Keratinocyte (primary cell): Measurements from ENCODE around the gene NPDC1. TPM values are rescaled to one million over a fixed set of nuclear protein-coding genes. Genes with fewer than 3 reads are reported as not detected.

Experiments used
- DNase-seq: peaks from one replicate; pipeline ENCODE4 v3.0.0-alpha.2; 2011; ENCODE audit warnings: low read depth, missing footprints, low spot score
- FAIRE-seq: peaks from 2 replicates; lab custom pipeline; 2011; peaks lifted over from hg19 to GRCh38; lab: Jason Lieb, UNC
- H2AFZ ChIP-seq: 2 replicates; pipeline ENCODE4 v1.6.0; 2012; ENCODE audit warnings: low read length, control low read depth, inconsistent platforms; ENCODE audit not compliant: control insufficient read depth
- H3K27ac ChIP-seq: 2 replicates; pipeline ENCODE4 v1.5.1; 2011; ENCODE audit warnings: low read length; ENCODE audit not compliant: control insufficient read depth, insufficient read depth
- H3K27me3 ChIP-seq: 3 replicates; pipeline ENCODE4 v1.6.0; 2011; ENCODE audit warnings: low read length; ENCODE audit not compliant: control insufficient read depth, insufficient read depth; ENCODE audit errors: extremely low read depth
- H3K36me3 ChIP-seq, 2 experiments: 2 replicates in 1 of 2; 3 replicates in 1 of 2; pipeline ENCODE4 v1.5.1; 2011; ENCODE audit warnings: low read length in 2 of 2, mild to moderate bottlenecking in 1 of 2; ENCODE audit not compliant: control insufficient read depth in 2 of 2, insufficient read depth in 2 of 2; ENCODE audit errors: extremely low read depth in 1 of 2
- H3K4me1 ChIP-seq: 3 replicates; pipeline ENCODE4 v1.5.1; 2011; ENCODE audit warnings: low read length; ENCODE audit not compliant: control insufficient read depth, insufficient read depth; ENCODE audit errors: extremely low read depth
- H3K4me2 ChIP-seq: 3 replicates; pipeline ENCODE4 v1.6.0; 2011; ENCODE audit warnings: low read depth, low read length; ENCODE audit not compliant: control insufficient read depth, insufficient read depth; ENCODE audit errors: extremely low read depth
- H3K4me3 ChIP-seq, 3 experiments: fragments of 200-600 bp in 1 of 3; sonication (generic) in 1 of 3; 2 replicates in 2 of 3; 3 replicates in 1 of 3; pipeline ENCODE4 v1.5.1; 2011 to 2016; ENCODE audit warnings: low read length in 3 of 3, mild to moderate bottlenecking in 3 of 3, control low read depth in 2 of 3, inconsistent platforms in 1 of 3, low read depth in 1 of 3, mixed read lengths in 1 of 3, mixed run types in 1 of 3, moderate library complexity in 1 of 3; ENCODE audit not compliant: control insufficient read depth in 2 of 3, insufficient read depth in 2 of 3; ENCODE audit errors: extremely low read depth in 1 of 3
- H3K79me2 ChIP-seq: 2 replicates; pipeline ENCODE4 v1.6.0; 2012; ENCODE audit warnings: low read length; ENCODE audit not compliant: control insufficient read depth, insufficient read depth
- H3K9ac ChIP-seq: 3 replicates; pipeline ENCODE4 v1.6.0; 2011; ENCODE audit warnings: low read length; ENCODE audit not compliant: control insufficient read depth, insufficient read depth; ENCODE audit errors: extremely low read depth
- H3K9me1 ChIP-seq: 3 replicates; pipeline ENCODE4 v1.6.0; 2011; ENCODE audit warnings: low read length; ENCODE audit not compliant: control insufficient read depth, insufficient read depth; ENCODE audit errors: extremely low read depth
- H3K9me3 ChIP-seq: 2 replicates; pipeline ENCODE4 v1.5.1; 2012; ENCODE audit warnings: low read depth, low read length; ENCODE audit not compliant: control insufficient read depth
- H4K20me1 ChIP-seq: 3 replicates; pipeline ENCODE4 v1.6.0; 2011; ENCODE audit warnings: low read length; ENCODE audit not compliant: control insufficient read depth, insufficient read depth; ENCODE audit errors: extremely low read depth
- EZH2 ChIP-seq: IDR thresholded peaks from one replicate; pipeline ENCODE4 v1.6.1; 2012; ENCODE audit warnings: inconsistent platforms, mild to moderate bottlenecking, low read length, moderate library complexity
- dilution Hi-C: fragments of 300-500 bp; cut with MboI; formaldehyde crosslinking; loops from one replicate; pipeline ENCODE4 v1.7.0; 2020; ENCODE audit warnings: low sequenced_read_pairs; ENCODE audit not compliant: extremely low pct_ligation_motif_present
- polyA plus RNA-seq, 5 experiments: library from polyadenylated mRNA; depleted of rRNA in 3 of 5; stranded (reverse) in 3 of 5; stranded (forward) in 1 of 5; unstranded in 1 of 5; fragments of >200 nt; gene quantifications; 1 replicate in 1 of 5; 2 replicates in 3 of 5; 3 replicates in 1 of 5; pipeline versions ENCODE4 v1.2.1 to v1.2.3, GENCODE V29; 2011 to 2012; ENCODE audit warnings: missing spikeins in 2 of 5, low read depth in 1 of 5, low replicate concordance in 1 of 5
- TF ChIP-seq, protein P1 (sequence below), 3 experiments: IDR thresholded peaks in 1 of 3; conservative IDR thresholded peaks in 1 of 3; optimal IDR thresholded peaks in 1 of 3; 2 replicates in 2 of 3; 3 replicates in 1 of 3; pipeline versions ENCODE3 to v1.5.1; 2011; ENCODE audit warnings: low read length in 3 of 3, mild to moderate bottlenecking in 3 of 3, moderate library complexity in 2 of 3, control low read depth in 1 of 3, inconsistent platforms in 1 of 3; ENCODE audit not compliant: insufficient read depth in 2 of 3; ENCODE audit errors: extremely low read depth in 1 of 3

NPDC1 gene
- polyA plus RNA-seq, 1 donor (not counting 4 experiments of a cell fraction or from before 2014, with no cell fraction given) = 9.8 TPM

DNA sequence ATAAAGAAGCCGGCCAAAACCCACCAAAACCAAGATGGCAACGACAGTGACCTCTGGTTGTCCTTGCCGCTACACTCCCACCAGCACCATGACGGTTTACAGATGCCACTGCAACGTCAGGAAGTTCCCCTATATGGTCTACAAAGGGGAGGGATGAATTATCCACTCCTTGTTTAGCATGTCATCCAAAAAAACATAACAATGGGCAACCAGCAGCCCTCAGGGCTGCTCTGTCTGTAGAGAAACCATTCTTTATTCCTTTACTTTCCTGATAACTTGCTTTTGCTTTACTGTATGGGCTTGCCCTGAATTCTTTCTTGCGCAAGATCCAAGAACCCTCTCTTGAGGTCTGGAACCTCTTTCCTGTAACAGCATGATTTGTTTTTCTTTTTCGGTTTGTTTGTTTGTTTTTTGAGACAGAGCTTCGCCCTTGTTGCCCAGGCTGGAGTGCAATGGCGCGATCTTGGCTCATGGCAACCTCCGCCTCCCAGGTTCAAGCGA, 29.3 kb upstream of the NPDC1 start:
- no peak overlapping the region for H3K27ac ChIP-seq
- dilution Hi-C loops = no loop called here
- H4K20me1 ChIP-seq = no peaks in the 10 kb centered on the region
- H3K4me1 ChIP-seq = peaks cover 11% of the 10 kb centered on the region
- H3K4me3 ChIP-seq = no peak overlapping the region
- no peak for FAIRE-seq
- H3K9me1 ChIP-seq = no peaks in the 10 kb centered on the region
- H2AFZ ChIP-seq = no peak overlapping the region
- DNase-seq = no peak
- no peak overlapping the region for H3K4me2 ChIP-seq
- H3K9ac ChIP-seq = no peak overlapping the region
- no peaks in the 10 kb centered on the region for H3K79me2 ChIP-seq
- TF ChIP-seq, protein P1, sequence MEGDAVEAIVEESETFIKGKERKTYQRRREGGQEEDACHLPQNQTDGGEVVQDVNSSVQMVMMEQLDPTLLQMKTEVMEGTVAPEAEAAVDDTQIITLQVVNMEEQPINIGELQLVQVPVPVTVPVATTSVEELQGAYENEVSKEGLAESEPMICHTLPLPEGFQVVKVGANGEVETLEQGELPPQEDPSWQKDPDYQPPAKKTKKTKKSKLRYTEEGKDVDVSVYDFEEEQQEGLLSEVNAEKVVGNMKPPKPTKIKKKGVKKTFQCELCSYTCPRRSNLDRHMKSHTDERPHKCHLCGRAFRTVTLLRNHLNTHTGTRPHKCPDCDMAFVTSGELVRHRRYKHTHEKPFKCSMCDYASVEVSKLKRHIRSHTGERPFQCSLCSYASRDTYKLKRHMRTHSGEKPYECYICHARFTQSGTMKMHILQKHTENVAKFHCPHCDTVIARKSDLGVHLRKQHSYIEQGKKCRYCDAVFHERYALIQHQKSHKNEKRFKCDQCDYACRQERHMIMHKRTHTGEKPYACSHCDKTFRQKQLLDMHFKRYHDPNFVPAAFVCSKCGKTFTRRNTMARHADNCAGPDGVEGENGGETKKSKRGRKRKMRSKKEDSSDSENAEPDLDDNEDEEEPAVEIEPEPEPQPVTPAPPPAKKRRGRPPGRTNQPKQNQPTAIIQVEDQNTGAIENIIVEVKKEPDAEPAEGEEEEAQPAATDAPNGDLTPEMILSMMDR (optimal IDR thresholded peaks at IDR 0.05 in 1 of 3, IDR thresholded peaks at IDR 0.05 in 1 of 3, conservative IDR thresholded peaks at IDR 0.05 in 1 of 3; ENCODE audit: extremely low read depth in 1 of 3, insufficient read depth in 2 of 3, low read length in 3 of 3) = no peak
- TF ChIP-seq EZH2 = no peak
- H3K36me3 ChIP-seq = peaks cover 0 to under 1% of the 10 kb centered on the region in 2 experiments
- H3K9me3 ChIP-seq = no peaks in the 10 kb centered on the region
- H3K27me3 ChIP-seq = no peaks in the 10 kb centered on the region

DNA sequence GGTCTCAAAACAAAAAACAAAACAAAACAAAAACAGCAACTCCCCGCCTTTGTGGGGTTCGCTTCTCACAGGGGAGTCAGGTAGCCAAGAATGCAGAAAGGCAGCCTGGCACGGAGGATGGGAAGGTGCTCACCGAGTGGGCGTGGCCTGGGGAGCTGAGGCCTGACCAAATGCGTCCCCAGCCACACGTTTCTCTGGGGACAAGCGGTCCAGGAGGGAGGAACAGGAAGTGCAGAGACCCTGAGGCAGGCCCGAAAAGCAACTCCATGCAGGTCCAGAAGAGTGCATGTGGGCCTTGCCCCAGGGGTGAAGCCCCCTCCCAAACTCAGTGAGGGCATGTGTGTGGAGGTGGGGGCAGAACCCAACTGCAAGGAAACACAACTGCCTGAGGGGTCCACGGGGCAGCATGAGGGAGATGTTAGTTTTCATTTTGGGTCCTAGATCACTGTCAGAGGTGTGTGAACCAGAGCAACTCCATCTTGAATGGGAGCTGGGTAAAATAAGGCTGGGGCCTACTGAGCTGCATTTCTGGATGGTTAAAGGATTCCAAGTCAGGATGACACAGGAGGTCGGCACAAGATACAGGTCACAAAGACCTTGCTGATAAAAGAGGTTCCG, 28.8 kb upstream of the NPDC1 start:
- no peaks in the 10 kb centered on the region for H3K27me3 ChIP-seq
- H3K27ac ChIP-seq = no peak overlapping the region
- no peaks in the 10 kb centered on the region for H3K9me1 ChIP-seq
- no peaks in the 10 kb centered on the region for H3K36me3 ChIP-seq
- H3K4me1 ChIP-seq = peaks cover 11% of the 10 kb centered on the region
- no peaks in the 10 kb centered on the region for H4K20me1 ChIP-seq
- H3K4me2 ChIP-seq = no peak overlapping the region
- H3K9me3 ChIP-seq = no peaks in the 10 kb centered on the region
- FAIRE-seq (no peak), DNase-seq (no peak)
- dilution Hi-C loops = no loop called here
- TF ChIP-seq, protein P1 (optimal IDR thresholded peaks at IDR 0.05 in 1 of 3, IDR thresholded peaks at IDR 0.05 in 1 of 3, conservative IDR thresholded peaks at IDR 0.05 in 1 of 3; ENCODE audit: extremely low read depth in 1 of 3, insufficient read depth in 2 of 3, low read length in 3 of 3) = no peak
- no peak for TF ChIP-seq EZH2
- H3K79me2 ChIP-seq = no peaks in the 10 kb centered on the region
- H3K9ac ChIP-seq = no peak overlapping the region
- no peak overlapping the region for H2AFZ ChIP-seq
- H3K4me3 ChIP-seq = no peak overlapping the region
